ENCODE measurements around the gene RNF4.

DNA sequence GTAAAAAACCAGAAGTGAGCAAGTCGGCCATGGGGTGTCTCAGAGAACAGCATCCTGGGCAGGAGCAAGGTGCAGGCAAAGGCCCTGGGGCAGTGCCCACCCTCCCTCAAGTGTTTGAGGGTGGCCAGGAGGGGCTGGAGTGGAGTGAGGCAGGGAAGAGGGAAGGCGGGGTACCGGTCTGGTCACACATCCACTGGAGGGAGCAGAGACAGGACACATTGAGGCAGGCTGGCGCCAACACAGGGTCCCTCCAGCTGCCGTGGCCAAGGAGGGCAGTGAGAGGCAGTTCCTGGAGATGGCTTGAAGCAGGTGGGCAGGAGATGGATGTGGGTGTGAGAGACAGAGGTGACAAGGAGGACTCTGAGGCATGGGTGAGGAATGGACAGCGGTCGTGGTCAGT lies 20.3 kb upstream of the RNF4 start:
- TF ChIP-seq EZH2phosphoT487 (IDR thresholded peaks at IDR 0.05; ENCODE audit: insufficient read depth, low read depth) (no peak), EZH2 (IDR thresholded peaks at IDR 0.05; ENCODE audit: insufficient read depth, poor library complexity, severe bottlenecking) (no peak)

All from GM23248 (cell line).